HG03060 (cell line): ENCODE data around the gene GPR137B.
"Not testable (repeated sequence)": the region's sequence is repeated elsewhere in the genome, so short reads cannot be mapped to it uniquely, and the experiment has no call there.

Source experiments
- ATAC-seq: cut with Tn5 transposase; IDR thresholded peaks from one replicate; pipeline ENCODE4 v1.9.1; 2021; ENCODE audit warnings: low read depth, moderate number of reproducible peaks; ENCODE audit not compliant: unreplicated experiment

Gene GPR137B

GRCh38 chr1:236176337-236177336, 34.3 kb downstream of the GPR137B start:
- no peak for ATAC-seq

- no peak for ATAC-seq
Measured at GRCh38 chr1:236179634-236180033, 37.3 kb downstream of the GPR137B start.

- no peak for ATAC-seq
Measured at GRCh38 chr1:236181059-236181458, 38.7 kb downstream of the GPR137B start.

- ATAC-seq: no peak
Measured at GRCh38 chr1:236185687-236186086, 43.3 kb downstream of the GPR137B start.

- not testable (repeated sequence) for ATAC-seq
Measured at GRCh38 chr1:236186471-236186870, 44.1 kb downstream of the GPR137B start.

- not testable (repeated sequence) for ATAC-seq
Measured at GRCh38 chr1:236188084-236188483, 45.7 kb downstream of the GPR137B start.

- ATAC-seq: no peak
Measured at GRCh38 chr1:236193184-236193583, 50.8 kb downstream of the GPR137B start.

GRCh38 chr1:236200925-236201324, 58.6 kb downstream of the GPR137B start:
- ATAC-seq: no peak

GRCh38 chr1:236201786-236202185, 59.4 kb downstream of the GPR137B start:
- ATAC-seq: no peak

GRCh38 chr1:236204039-236204438, 61.7 kb downstream of the GPR137B start:
- ATAC-seq: no peak

- no peak for ATAC-seq
Measured at GRCh38 chr1:236204656-236205055, 62.3 kb downstream of the GPR137B start.

- no peak for ATAC-seq
Measured at GRCh38 chr1:236206548-236206947, 64.2 kb downstream of the GPR137B start.

GRCh38 chr1:236207121-236207520, 64.8 kb downstream of the GPR137B start:
- no peak for ATAC-seq

GRCh38 chr1:236207569-236207968, 65.2 kb downstream of the GPR137B start:
- no peak for ATAC-seq

- no peak for ATAC-seq
Measured at GRCh38 chr1:236209185-236209584, 66.8 kb downstream of the GPR137B start.

GRCh38 chr1:236209713-236210112, 67.4 kb downstream of the GPR137B start:
- ATAC-seq: no peak

GRCh38 chr1:236211815-236212214, 69.5 kb downstream of the GPR137B start:
- ATAC-seq: no peak

- no peak for ATAC-seq
Measured at GRCh38 chr1:236213534-236213933, 71.2 kb downstream of the GPR137B start.

GRCh38 chr1:236214761-236215160, 72.4 kb downstream of the GPR137B start:
- no peak for ATAC-seq

- no peak for ATAC-seq
Measured at GRCh38 chr1:236220473-236220872, 78.1 kb downstream of the GPR137B start.

GRCh38 chr1:236222632-236223031, 80.3 kb downstream of the GPR137B start:
- ATAC-seq: no peak

GRCh38 chr1:236228411-236228810, 86.1 kb downstream of the GPR137B start:
- no peak for ATAC-seq
